ENCODE data around the gene IL10RB.

GRCh38 chr21:33327792-33328433 is 61.7 kb downstream of the IL10RB start:
- TF ChIP-seq CTCF (IDR thresholded peaks at IDR 0.05), result no peak
- no peak for TF ChIP-seq FOSB (CRISPR knock-in tag; IDR thresholded peaks at IDR 0.05)
- no peak for TF ChIP-seq MYC (IDR thresholded peaks at IDR 0.05; ENCODE audit: borderline replicate concordance, low read length)
- no peak for TF ChIP-seq KDM1A (IDR thresholded peaks at IDR 0.05; ENCODE audit: low read depth)
- no peak for TF ChIP-seq BHLHE40 (IDR thresholded peaks at IDR 0.05; ENCODE audit: low read depth, low read length)
- no peak for TF ChIP-seq POLR2A (IDR thresholded peaks at IDR 0.05; ENCODE audit: low read length)
- no peak for TF ChIP-seq USF2 (IDR thresholded peaks at IDR 0.05)
- TF ChIP-seq PHF8 (IDR thresholded peaks at IDR 0.05; ENCODE audit: borderline replicate concordance, low read depth), result no peak
- TF ChIP-seq ELK1 (IDR thresholded peaks at IDR 0.05; ENCODE audit: low read depth, low read length), result no peak
- TF ChIP-seq E2F6 (IDR thresholded peaks at IDR 0.05; ENCODE audit: borderline replicate concordance, low read depth), result no peak
- TF ChIP-seq HEYL (CRISPR knock-in tag; IDR thresholded peaks at IDR 0.05), result no peak
- TF ChIP-seq CHD4 (IDR thresholded peaks at IDR 0.05; ENCODE audit: borderline replicate concordance), result no peak
- TF ChIP-seq EP300 (IDR thresholded peaks at IDR 0.05), result no peak

All from A549 (cell line).